Non-pigmented ciliary epithelial cell (primary cell): ENCODE measurements around the gene ASPSCR1.

Source experiments
- DNase-seq: peaks from one replicate; pipeline ENCODE4 v3.0.0-alpha.2; 2010; ENCODE audit warnings: low read depth

Gene ASPSCR1

DNA sequence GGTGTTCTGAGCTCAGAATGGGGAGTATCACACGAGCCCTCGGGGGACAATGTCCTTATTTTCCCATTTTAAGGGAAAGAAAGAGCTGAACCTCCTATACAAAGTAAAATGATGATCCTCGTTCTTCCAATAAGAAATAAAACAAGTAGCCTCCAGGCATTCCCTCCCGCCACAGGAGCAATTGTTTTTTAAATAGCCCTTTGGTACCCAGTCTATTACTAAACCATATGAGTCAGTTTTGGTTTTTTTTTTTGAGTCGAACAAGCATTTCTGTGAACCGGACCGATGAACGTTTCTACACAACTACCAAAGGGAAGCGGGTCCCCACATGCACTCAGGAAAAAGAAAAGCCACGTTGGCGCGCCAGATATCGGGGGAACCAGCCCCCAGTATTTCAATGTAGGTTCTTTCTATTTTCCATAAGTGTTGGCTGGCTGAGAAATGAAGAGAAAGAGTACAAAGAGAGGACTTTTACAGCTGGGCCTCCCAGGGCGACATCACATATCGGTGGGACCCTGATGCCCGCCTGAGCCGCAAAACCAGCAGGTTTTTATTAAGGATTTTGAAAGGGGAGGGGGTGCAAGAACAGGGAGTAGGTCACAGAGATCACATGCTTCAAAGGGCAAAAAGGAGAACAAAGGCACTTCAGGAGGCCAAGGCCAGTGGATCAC, 63.9 kb downstream of the ASPSCR1 start:
- no peak for DNase-seq

DNA sequence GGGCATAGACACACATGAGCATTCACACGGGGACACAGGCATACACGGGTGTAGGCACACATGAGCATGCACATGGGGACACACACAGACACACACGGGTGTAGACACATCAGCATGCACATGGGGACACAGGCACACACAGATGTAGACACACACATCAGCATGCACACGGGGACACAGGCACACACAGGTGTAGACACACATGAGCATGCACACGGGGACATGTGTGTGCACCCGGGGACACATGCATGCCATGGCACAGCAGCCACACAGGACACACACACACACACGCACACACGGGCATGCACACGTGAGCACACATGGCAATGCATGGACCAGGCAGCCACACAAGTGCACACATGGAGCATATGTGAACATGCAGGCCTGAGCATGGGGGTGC, 65.2 kb downstream of the ASPSCR1 start:
- no peak for DNase-seq

DNA sequence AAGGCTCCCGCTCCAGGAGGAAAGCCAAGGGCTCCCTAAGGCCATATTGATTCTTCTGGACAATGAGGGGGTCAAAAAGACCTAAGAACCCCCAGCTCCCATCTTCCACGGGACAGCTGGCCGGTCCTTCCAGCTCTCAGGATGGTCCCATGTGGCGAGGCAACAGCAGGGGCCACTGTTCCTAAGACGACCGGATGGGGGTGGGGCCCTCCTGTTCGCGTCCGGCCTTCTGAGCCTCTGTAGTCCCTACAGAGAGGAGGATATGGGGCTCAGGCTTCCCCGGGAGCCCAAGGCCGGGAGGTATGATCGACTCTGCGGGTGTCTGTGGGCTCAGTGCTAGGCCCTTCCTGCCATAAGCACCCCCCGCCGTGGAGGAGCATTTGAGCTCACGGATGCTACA, 66.1 kb downstream of the ASPSCR1 start:
- DNase-seq: no peak

DNA sequence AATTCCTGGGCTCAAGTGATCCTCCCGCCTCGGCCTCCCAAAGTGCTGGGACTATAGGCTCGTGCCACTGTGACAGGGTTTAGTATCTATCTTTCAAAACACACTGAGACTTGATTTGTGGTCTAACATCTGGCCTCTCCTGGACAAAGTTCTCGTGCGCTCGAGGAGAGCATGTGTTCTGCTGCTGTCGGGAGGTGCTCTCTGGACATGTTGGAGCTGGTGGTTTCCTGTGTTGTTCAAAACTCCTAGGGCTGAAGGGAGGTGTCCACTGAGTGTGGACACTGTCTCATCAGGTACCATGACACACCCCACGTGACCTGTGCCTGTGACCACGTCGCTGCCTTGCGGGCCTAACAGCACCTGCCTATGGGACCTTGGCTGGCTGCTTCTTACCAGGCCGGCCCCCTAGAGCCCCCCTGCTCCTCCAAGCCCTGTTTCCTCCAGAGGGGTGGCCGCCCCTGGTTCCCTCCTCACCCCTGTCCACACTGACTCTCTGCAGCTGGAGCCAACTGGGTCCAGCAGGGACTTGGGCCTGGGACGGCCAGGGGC, 68.6 kb downstream of the ASPSCR1 start:
- DNase-seq: no peak

DNA sequence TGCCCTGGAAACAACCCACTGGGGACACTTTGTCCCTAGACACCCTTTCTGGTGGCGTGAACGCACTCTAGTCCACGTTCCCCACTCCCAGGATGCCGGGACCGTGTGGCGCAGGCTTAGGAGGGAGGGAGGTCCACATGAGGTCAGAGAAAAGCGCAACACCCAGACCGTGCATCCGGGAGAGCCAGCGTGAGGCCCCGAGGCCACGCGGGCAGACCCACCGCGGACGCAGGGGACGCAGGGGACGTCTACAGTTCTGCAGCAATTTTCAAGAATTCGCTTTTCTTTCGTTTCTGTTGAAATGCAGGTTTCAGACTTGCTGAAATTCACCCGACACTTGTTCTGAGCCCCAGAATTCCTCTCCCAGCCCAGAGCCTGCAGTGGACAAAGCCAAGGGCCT, 69.5 kb downstream of the ASPSCR1 start:
- no peak for DNase-seq

DNA sequence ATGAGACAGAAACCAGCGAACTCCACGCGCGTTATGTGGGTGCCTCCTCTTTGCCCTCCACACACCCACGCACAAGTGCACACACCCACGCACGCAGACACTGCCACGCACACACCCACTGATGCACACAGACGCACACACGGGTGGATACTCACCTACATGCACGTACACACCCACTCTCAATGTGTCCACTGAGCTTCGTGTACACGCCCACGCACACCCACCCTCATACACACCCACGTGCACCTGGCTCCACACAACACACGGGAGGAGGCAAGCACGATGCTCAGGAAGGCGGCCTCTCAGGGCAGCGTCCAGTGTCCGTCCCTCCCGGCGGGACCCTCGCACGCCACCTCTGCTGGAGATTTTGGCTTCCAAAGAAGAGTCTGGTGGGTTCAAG, 70.0 kb downstream of the ASPSCR1 start:
- no peak for DNase-seq

DNA sequence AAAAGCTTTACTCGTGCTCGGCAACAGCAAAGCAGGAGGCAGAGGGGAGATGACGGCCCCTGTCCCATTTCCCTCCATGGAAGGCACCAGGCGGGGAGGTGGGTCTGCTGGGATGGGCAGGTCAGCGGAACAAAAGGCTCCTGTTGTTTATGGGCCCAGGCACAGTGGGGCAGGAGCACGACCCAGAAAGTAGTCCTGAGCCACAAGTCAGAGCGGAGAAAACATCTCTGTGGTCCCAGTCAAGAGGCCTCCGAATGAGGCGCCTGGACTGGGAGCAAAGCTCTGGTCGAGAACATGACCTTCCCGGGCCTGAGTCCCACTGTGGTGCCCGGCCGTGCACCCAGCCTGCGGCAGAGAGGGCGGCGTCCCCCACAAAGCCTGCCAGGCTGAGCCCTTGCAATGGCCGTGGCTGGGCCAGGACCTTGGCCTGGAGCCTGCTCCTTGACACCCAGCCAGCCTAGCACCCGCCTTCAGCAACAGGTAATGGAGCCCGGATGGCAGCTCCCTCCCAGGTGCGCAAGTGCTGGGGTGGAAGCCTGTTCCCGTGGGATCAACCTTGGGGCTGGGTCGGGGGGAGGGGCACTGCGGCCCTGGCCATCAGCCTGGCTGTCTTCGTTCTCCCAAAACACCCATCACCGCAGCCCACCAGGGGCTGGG, 70.6 kb downstream of the ASPSCR1 start:
- DNase-seq: no peak

DNA sequence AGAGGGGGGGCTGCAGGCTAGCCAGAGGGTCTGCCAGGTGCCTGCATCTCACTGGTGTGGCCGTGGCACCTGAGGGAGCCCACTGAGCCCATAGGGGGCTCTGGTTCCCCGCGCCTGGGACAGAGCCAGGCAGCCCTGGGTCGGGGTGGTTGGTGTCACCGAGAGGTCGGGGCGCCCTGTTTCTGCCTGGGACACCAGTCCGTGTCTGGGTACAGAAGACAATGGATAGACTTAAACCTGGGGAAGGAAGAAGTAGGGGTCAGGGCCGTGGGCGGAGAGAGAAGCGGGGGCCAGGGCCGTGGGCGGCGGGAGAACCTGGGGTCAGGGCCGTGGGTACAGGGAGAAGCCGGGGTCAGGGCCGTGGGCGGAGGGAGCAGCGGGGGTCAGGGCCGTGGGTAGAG, 71.1 kb downstream of the ASPSCR1 start:
- DNase-seq: no peak

DNA sequence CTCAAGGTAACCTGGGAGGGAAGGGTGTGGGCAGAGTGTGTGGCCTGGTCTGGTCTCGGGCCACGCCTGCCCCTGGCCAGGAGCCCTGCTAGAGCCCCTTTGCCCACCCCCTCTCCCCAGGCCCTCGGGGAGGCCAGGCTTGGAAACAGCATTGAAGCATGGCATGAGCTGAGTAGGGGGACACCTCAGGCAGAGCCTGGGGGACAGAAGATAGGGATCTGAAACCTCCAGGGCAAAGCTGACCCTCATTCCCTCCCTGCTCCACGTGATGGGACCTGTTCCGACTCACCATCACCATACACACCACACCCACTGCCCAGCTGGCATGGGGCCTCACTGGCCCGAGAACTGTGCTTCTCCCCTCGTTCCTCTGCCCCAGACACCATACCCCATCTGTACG, 71.7 kb downstream of the ASPSCR1 start:
- no peak for DNase-seq

DNA sequence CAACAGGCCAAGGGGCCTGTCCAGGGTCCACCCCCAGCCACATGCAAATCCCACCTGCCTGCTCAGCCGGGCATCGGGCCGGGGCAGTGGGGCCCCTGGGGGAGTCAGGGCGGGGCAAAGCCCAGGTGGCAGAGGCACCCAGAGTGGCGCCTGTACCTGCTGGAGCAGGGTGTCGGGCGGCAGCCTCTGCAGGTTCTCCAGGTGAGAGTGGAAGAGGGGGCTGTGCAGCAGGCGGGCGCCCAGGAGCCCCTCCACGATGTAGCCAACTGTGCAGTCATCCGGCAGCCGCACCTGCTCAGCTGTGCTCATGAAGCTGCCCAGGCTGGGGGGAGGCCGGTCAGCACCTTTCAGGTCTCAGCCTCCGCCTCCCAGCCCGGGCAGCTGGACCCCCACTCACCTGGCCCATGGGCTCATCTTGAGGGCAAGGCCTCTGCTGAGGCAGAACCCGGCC, 72.1 kb downstream of the ASPSCR1 start:
- DNase-seq: no peak

DNA sequence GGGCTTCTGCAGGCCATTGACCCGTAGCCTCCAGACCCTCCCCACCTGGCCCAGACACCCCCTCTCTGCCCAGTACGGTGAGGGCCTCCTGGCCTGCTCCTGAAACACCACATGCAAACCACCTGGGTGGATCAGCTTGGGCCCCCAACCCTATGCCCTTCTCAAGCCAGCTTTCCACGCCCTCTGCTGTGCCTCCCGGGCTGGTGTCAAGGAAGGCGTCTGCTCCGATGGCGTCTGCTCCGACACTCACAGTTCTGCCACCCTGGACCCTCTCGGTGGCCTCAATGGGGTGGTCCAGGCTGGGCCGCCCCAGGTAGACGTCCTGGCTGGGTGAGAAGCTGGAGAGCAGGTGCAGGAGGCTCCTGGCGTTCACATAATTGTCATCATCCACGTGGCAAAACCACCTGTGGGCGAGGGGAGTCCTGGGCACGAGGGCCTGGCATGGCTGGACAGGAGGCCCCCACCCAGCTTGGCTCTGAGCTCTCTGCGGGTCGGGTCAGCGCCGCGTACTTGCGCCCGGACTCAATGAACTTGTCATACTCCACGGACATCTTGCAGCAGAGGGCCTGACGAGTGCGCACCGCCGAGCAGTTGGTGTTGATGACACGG, 72.8 kb downstream of the ASPSCR1 start:
- no peak for DNase-seq

DNA sequence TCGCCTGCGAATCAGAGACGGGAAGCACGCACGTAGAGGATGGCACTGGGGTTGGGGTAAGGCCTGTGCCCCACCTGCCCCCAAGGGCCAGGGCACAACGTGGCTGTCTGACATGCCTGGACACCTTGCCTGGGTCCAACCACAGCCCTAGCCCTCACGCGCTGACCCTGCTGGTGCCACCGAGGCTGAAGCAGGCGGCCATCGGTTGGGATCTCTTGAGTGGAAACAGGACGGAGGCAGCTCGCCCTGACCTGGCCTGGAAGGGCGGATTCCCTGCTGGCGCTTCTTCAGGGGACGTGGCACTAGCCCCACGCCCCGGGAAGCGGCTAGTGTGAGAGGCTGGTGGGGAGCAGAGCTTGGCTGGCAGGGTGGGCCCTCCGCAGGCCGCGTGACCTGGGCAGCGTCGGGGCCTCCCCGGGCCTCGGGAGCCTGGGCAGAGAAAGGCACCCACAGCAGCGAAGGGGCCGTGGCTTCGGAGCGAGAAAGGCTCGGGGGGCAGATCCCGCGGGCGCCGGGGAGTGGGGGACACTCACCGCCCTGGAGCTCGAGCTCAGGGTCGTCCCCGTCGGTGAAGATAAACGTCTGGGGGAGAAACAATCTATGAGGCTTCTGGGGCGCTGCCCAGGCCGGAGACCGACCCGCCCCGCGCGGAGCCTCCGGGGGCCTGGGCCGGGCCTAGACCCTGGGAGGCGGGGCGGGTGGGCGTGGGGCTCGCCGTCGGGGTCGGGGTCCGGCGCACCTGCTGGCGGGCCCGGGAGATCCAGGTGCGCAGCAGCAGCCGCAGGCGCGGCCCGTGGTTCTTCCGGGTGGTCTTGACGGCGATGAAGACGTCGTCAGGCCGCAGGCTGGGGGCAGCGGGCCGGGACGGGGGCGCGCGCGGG, 73.6 kb downstream of the ASPSCR1 start:
- DNase-seq: no peak

DNA sequence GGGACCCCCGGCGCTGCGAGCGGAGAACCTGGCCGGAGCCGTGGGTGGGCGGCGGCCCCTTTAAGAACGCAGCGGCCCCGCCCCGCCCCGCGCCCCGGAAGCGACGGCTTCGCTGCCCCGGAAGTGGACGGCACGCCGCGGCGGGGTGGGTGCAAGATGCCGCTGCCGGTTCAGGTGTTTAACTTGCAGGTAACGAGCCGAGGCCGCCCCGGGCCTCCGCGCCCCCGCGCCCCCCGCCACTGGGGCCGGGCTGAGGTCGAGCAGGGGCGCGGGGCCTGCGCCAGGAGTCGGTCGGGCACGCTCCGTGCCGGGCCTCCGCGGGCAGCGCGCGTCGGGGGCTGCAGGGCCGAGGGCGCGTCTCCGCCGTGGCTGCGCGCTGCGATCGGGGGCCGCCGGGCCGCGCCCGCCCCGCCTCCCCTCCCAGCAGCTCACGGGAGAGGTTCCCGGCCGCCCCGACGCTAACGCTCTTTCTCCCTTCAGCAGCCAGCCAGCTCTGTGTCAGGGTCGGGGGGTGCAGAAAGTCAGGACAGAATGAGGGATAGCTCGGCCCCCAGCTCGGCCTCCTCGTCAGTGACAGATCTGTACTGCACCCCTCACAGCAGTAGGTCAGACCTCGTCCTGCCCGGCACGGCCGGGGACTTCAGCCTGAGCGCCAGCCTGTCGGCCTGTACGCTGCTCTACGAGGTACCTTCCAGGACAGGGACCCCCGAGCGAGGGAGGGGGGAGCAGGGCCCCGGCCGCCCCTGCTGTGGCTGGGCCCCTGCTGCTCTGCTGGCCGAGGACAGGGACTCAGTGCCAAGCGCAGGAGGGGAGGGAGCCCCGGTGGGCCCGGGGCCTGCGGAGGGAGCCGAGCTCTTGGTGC, 74.6 kb downstream of the ASPSCR1 start, which contains the start of the genes GPS1 and RFNG:
Gene GPS1 (plus strand): TSS at position 123 of the 862 bp plus-strand sequence. CDS start 34 bp downstream, at position 157.
Gene RFNG (minus strand): TSS at position 36 of the 862 bp plus-strand sequence. CDS start 45 bp downstream, outside the sequence.
- no peak for DNase-seq

DNA sequence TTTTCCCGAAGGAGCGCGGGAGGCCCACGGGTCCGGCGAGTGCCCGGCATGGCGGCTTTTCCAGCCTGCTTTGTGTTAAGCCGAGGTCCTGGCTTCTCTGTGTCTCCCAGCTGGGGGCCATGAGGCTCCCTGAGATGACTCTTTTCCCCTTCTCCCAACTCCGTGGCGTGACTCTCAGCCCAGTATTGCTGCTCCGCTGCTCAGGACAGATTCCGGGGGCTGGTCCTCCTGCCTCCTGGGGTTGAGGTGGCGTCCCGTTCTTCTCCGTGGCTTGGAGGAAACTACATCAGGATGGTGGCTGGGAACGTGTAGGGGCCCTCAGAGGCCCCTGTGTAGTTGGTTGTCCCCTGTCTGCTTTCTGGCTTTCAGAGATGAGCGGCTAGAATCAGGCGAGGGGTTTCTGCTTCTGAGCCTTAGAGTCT, 75.2 kb downstream of the ASPSCR1 start:
- no peak for DNase-seq

DNA sequence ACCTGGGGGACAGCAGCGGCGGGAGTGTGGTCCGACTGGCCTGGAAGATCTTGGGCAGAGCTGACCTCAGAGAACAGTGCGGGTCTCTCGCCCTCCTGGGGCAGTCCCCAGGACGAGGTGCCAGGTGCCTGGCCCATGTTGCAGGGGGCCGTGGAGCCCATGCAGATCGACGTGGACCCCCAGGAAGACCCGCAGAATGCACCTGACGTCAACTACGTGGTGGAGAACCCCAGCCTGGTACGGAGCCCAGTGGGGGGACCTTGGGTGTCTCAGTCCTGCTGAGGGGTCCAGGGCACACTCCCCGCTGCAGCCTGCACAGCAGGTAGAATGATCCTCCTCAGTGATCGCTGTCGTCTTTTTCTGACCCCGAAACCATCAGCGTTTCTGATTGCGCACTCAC, 75.7 kb downstream of the ASPSCR1 start:
- no peak for DNase-seq

DNA sequence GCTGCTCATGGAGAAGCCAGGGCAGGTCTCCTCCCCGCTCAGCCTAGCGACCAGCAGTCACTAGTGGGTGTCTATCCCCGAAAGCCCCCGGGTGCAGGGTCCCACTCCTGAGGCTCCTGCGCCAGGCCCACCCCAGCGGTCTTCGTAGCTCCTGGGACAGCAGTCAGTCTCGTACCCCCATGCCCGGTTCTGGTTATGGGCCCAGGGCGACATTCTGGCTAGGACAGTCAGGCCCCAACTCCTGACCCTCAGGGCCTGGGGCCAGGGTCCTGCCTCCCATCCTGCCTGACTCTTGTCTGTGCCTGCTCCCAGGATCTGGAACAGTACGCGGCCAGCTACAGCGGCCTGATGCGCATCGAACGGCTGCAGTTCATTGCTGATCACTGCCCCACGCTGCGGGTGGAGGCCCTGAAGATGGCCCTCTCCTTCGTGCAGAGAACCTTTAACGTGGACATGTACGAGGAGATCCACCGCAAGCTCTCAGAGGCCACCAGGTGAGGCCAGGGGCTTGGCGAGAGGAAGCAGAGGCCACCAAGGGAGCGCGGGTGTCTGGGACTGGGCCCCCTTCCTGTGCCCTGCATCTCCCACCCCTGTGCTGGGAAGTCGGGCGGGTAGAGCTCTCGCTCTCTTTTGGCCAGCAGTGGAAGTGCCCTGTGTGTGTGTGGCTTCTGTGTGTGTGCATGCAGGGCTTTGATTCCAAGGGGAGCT, 76.3 kb downstream of the ASPSCR1 start:
- DNase-seq: no peak

DNA sequence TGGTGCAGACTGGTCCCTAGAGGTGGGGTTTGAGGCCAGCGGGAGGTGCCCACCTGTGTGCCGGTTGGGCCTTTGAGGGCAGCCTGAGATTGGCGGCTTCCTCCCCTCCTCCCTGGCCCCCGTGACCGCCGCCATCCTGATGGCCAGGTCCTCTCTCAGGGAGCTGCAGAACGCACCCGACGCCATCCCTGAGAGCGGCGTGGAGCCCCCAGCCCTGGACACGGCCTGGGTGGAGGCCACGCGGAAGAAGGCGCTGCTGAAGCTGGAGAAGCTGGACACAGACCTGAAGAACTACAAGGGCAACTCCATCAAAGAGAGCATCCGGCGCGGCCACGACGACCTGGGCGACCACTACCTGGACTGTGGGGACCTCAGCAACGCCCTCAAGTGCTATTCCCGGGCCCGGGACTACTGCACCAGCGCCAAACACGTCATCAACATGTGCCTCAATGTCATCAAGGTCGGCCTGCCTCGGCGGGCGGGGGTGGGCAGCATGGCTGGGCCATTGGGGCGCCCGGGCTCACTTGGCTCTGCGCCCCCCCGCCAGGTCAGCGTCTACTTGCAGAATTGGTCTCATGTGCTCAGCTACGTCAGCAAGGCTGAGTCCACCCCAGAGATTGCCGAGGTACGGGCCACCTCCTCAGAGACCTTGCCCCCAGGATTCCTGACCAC, 77.1 kb downstream of the ASPSCR1 start:
- DNase-seq: no peak

DNA sequence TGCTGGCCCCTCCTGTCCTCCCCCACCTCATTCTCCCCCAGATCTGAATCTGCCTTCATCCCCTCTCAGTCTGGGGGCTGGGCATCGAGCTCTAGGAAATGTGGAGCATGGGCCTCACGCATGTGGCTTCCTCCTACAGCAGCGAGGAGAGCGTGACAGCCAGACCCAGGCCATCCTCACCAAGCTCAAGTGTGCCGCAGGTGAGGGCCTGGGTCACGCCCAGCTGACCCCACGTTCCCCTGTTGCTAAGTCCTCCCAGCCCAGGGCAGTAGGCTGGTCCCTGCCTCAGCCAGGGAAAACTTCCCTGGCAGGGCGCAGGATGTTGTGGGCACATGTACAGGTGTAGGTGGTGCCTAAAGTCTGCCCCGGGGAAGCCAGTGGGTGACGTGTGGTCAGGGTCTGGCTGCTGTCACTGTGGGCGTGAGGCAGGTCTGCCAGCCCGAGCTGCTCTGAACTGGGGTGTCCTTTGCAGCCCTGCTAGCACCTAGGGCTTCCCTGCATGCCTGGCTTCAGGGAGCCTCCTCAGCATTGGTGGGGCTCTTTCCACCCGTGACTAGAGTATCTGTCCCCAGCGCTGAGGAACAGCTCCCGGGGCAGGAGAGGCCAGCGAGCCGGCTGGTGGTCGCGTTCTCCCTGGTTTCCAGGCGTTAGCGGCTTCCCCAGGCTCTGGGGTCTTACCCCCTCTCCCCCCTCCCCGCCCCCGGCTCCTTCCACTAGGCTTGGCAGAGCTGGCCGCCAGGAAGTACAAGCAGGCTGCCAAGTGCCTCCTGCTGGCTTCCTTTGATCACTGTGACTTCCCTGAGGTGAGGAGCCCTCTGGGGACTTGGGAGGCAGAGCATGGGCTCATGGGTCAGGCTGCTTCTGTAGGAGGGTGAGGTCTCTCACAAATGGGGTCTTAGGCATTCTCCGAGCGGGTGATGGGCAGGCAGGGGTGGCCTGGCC, 77.9 kb downstream of the ASPSCR1 start:
- DNase-seq: no peak
